NCI-H2171 treated with DMSO at 0.1 percent for 48 hours (cell line): ENCODE results near the gene IQCE.

Source experiments
- DNase-seq: peaks from one replicate; lab custom pipeline; 2025; lab: John Stamatoyannopoulos, UW

The IQCE gene

DNA sequence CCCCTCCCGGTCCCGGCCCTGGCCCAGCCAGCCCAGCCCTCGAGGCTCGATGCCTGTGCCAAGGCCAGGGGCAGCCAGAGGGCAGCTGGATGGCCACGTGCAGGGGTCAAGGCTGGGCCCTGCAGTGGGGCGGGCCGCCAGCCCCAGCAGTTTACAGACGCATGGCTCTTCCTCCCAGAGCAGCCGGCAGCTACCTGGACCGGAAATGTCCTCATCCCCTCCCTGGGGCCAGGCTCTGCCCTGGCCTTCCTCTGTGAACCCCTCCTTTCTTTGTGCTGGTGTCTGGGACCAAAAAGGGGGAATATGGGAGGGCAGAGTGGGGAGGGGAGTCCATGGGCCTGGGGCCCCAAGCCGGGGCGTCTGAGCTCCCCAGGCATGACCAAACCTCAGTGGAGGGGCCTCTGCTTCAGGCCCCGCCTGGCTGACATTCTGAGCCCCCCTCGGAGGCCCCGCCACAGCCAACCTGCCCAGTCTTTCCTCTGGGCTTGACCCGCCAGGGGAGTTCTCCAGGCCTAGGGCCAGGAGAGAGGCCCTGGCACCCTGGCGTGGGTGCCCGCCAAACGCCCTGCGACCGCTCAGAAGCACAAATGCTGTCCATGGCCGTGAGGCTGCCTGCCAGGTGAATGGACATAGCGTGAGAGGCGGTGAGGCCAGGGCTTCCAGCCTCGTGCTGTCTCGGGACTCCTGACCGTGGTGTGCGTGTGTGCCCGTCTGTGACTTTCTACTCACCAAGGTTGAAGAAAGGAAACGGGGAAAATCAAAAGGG is 104.5 kb downstream of the IQCE start:
- DNase-seq: no peak

GRCh38 chr7:2663960-2664359 is 105.2 kb downstream of the IQCE start:
- DNase-seq: no peak
